Smooth muscle cell of the brain vasculature (primary cell): ENCODE results near the gene CTXND2.
A peak's percentile ranks its signal among the peaks of the same experiment; 100 is the strongest.
"Not testable (repeated sequence)": the region's sequence is repeated elsewhere in the genome, so short reads cannot be mapped to it uniquely, and the experiment has no call there.

ENCODE experiments used
- DNase-seq: peaks from one replicate; pipeline ENCODE4 v3.0.0-alpha.2; 2012; ENCODE audit warnings: low read depth, low spot score

The CTXND2 gene

DNA sequence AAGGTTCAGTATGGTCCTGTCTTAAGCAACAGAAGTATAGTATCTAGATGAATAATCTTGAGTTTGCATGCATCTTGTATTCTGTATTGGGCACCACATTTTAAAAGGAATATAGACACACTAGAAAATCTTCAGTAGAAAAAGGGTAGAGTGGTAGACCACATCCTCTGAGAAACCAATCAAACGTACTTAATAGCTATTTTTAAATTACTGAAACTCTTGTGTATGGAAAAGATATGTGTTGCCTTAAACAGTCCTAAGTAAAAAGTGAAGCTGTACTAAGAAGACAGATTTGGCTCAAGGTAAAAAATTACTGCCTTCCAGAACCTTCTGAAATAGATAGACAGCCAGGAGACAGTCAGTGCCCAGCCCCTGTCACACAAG lies 3.1 kb downstream of the CTXND2 start:
- no peak for DNase-seq

DNA sequence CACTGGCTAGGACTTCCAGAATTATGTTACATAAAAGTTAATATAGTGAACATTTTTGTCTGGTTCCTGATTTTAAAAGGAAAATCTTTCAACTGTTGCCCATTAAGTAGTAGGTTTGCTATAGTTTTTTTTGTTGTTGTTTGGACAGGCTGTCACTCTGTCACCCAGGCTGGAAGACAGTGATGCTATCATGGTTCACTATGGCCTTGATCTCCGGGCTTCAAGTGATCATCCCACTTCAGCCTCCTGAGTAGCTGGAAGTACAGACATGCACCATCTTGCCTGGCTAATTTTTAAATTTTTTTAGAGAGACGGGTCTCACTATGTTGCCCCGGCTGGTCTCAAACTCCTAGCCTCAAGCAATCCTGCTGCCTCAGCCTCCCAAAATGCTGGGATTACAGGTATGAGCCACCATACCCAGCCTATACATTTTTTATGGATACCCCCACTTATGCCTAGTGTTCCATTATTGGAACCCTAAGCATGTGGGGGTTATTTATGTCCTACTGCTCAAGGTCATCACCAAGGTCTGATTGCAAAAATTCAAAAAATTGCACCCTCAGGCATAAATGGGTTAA lies 6.5 kb downstream of the CTXND2 start:
- no peak for DNase-seq

DNA sequence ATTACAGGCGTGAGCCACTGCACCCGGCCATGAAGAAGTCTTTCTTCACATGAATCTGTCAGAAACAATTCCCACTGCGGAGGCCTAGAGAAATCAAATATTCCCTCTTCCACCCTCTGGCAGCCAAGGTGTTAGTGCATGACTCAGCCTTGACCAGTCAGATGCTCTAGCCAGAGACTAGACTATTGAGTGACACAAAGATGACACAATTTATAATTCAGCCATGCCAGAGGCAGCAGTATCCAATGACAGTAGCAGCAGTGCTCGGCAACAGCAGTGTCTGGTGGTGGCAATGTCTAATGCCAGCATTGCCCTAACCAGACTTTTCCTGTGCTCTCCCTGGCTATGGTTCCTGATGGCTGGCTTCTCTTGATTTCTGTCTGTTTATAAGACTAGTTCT lies 8.7 kb downstream of the CTXND2 start:
- no peak for DNase-seq

DNA sequence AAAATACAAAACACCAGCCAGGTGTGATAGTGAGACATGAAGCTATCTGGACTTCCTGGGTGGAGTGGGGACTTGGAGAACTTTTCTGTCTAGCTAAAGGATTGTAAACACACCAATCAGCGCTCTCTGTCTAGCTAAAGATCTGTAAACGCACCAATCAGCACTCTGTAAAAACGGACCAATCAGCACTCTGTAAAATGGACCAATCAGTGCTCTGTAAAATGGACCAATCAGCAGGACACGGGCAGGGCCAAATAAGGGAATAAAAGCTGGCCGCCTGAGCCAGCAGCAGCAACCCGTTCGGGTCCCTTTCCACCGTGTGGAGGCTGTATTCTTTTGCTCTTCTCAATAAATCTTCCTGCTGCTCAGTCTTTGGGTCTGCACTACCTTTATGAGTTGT lies 12.9 kb downstream of the CTXND2 start:
- DNase-seq = not testable (repeated sequence)

DNA sequence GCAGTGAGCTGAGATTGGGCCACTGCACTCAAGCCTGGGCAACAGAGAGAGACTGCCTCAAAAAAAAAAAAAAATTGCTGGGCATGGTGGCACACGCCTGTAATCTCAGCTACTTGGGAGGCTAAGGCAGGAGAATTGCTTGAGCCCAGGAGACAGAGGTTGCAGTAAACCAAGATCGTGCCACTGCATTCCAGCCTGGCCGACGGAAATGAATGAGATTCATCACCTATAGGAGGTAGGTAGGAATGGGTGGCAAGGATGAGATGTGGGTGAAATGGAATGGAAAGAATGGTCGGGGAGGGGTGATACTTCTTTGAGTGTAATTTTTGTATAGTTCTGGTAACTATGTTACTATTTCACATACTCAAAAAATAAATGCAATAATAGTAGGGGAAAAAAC lies 15.4 kb downstream of the CTXND2 start:
- DNase-seq = no peak

DNA sequence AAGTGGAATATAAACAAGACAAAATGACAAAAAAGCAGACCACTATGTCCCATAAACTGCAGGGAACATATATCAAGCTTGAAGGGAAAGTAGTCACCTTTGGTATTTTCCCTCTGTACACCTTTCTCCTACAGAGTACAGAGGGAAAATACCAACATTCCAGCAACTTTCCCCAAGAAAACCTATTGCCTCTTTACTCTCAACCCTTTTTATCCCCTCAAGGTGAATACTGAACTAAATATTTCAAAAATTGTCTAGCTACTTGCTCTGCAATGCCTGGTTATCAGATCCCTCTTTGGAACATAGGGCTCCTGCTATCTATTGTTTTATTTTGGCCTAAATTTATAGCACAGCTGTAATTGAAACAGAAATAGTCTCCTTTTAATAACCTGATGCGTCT lies 15.8 kb downstream of the CTXND2 start:
- no peak for DNase-seq

DNA sequence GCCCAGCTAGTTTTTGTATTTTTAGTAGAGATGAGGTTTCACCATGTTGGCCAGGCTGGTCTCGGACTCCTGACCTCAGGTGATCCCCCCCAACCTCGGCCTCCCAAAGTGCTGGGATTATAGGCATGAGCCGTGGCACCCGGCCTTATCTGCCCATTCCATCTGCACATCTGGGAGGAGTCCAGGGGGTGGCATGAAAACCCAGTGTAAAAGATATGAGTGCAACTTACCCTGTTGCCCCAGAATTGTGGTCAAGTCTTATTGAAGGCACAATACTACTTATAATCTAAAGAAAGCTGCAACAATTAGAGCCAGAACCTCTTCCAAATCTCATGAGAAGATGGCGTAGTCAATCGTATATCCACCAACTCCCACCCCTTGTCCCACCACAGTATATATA lies 18.4 kb downstream of the CTXND2 start:
- DNase-seq = no peak

DNA sequence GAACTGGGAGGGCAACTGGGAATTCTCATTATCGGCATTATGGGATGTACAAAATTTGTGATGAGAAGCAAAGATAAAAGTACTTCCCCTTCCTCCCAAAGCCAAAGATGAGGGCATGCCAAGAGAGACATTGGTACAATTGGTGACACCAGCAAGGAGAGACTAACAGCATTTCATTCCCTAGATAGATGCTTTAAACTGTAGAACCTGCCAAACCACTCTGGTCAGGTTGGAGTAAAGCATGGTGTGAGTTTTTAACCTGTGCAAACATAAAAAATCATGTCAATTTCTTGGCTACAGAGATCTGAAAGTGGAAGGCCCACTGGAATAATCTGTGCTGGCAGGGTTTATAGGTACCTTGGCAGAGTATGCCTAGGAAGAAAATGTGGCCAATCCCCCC lies 19.4 kb downstream of the CTXND2 start:
- no peak for DNase-seq

DNA sequence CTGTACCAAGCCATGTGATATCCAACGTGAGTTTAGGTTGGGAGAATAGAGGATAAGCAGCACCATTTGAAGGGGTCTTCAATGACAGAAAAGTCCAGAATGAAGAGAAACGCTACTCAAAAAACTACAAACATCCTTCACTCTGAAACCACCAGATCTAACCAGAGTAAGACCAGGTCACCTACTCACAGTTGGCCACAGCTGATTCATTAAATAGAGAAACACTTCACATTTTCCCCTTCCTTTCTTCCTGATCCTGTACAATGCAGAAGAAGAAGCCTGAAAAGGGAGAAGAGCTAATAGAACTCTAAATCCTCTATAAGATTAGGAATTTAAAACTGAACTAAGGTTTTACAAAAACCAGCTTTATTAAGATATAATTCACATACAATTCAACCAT lies 19.9 kb downstream of the CTXND2 start:
- DNase-seq = no peak

DNA sequence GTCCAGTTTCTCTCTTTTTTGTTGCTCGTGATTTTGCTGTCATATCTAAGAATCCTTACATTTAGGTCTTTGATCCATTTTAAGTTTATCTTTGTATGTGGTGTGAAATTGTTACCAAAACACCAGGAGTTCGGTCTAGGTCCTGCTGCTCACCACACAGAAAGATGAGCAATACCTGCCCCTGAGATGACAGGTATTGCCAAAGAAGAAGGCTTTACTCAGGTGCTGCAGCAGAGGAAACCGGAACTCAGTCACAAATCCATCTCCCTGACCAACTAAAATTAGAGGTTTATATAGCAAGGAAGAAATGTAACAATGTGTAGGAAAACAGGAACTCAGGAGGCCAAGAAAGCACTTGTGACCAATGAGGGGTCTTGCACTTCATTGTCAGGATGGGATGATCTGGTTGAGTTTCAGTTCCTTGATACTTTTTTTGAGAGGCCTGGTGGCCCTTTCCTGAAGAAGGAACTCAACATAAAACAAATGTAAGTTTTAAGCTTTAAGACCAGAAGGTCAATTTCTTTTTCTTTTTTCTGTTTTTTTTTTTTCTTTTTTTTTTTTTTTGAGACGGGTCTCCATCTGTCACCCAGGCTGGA lies 22.7 kb downstream of the CTXND2 start:
- no peak for DNase-seq

DNA sequence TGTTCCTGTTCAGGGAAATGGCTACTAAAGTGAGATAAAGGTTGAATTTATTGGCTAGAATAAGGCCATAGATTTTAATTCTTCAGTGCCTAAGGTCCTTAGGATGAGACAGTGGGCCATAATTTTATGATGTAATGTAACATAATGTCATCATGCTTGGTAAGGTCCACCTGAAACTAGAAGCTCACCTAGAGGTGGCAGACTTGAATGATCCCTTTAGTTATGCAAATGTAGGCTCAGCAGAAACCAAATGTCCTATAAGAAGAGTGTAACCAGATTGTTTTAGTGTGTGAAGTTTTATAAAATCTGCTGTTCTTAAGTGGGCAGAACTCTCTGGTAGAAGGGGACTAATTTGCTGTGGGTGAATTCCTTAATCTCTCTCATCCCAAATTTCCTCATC lies 25.7 kb downstream of the CTXND2 start:
- no peak for DNase-seq

DNA sequence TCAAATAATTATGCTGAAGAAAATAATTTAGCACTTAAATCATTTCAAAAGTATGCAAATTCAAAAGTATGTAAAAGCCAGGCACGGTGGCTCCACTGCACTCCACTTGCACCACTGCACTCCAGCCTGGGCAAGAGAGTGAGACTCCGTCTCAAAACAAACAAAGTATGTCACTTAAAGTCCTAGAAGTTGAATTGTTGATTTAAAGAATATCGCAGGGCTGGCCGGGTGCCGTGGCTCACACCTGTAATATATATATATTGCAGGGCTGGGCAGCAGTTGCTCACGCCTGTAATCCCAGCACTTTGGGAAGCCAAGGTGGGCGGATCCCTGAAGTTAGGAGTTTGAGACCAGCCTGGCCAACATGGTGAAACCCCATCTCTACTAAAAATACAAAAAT lies 30.5 kb downstream of the CTXND2 start:
- no peak for DNase-seq

DNA sequence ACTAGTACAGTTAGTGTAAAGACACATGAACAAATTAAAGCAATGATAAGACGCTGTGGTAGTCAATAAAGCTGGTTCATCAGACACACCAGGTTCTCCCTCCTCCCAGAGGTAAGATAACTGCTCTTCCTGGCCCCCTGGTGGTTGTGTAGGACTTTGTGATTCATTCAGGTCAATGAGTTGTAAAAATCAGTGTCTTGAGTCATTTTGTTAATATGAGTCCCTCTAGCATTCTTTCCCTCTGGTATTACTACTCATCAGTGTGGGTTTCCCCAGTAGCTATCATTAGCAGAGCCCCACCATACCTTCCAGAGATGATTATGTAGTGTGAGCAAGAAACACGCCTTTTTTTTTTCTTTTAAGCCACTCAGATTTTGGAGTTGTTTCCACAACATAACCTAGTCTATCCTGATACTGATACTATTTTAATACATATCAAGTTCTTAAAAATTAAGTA lies 35.6 kb downstream of the CTXND2 start:
- DNase-seq = peak; percentile 39

DNA sequence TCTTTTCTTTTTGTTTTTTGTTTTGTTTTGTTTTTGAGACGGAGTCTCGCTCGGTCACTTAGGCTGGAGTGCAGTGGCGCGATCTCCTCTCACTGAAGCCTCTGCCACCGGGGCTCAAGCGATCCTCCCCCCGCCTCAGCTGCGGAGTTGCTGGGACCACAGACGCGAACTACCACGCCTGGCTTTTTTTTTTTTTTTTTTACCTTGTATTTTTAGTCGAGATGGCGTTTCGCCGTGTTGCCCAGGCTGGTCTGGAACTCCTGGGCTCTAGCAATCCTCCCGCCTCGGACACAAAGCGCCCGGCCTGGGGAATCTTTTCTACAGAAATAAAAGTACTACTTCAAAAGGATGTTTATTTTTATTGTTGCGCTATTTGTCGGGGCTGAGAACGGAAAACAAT lies 38.1 kb downstream of the CTXND2 start:
- DNase-seq = no peak

DNA sequence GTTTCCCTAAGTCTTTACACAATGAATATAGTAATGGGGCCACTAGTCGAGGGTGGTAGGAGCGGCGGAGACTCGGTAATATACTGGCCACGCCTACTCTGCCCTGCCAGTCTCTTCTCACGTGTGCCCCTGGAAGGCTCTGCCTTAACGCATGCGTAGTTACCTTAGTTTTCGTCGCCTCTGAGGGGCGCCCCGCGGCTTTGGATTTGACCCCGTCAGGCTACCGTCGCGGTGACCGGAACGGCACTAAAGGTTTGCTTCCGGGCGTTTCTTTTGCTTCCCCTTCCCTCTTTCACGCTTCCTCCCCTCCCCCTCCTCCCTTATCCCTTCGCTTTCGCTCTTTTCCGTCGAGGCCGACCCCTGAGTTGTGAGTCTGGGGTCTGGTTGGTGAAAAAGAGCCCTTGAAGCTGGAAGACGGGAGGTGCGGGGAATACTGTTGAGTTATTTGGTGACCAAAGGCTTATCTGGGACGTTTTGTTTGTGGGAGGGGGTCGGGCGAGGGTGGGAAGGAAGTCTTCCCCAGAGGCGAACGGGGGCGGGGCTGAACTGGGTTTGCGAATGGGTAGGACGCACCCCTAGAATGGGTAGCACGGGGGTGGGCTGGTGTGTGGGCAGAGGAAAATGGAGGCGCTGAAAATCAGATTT lies 39.3 kb downstream of the CTXND2 start, which contains the start of gene SETDB1:
Gene SETDB1 (plus strand): TSS at position 267 of the 645 bp plus-strand sequence. CDS start 1,352 bp downstream, outside the sequence.
- peak; percentile 88 for DNase-seq

DNA sequence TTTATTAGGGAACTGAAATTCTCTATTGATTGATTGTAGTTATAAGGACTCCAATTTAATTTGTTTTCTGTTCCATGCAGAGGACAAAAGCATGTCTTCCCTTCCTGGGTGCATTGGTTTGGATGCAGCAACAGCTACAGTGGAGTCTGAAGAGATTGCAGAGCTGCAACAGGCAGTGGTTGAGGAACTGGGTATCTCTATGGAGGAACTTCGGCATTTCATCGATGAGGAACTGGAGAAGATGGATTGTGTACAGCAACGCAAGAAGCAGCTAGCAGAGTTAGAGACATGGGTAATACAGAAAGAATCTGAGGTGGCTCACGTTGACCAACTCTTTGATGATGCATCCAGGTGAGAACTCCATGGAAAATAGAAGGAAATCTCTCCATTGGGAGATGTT lies 40.7 kb downstream of the CTXND2 start:
- no peak for DNase-seq

DNA sequence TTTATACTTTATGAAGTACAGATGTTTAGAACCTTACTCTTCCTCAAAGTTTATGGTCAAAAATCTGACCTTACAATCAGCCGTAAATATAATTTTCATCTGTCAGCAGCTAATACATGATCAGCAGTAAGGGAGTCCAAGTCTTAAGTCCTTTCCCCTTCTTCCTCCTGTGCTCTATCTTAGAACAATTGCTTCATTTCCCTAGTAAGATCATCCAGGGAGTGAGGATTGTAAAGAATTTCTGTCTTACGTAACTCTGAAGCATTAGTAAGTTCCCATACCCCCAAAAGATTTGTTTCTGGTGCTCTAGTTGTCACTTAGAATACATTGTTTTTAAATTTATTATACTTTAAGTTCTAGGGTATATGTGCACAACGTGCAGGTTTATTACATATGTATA lies 41.4 kb downstream of the CTXND2 start:
- DNase-seq = no peak

DNA sequence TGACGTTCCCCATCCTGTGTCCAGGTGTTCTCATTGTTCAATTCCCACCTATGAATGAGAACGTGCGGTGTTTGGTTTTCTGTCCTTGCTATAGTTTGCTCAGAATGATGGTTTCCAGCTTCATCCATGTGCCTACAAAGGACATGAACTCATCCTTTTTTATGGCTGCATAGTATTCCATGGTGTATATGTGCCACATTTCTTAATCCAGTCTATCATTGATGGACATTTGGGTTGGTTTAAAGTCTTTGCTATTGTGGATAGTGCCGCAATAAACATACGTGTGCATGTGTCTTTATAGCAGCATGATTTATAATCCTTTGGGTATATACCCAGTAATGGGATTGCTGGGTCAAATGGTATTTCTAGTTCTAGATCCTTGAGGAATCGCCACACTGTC lies 41.8 kb downstream of the CTXND2 start:
- not testable (repeated sequence) for DNase-seq

DNA sequence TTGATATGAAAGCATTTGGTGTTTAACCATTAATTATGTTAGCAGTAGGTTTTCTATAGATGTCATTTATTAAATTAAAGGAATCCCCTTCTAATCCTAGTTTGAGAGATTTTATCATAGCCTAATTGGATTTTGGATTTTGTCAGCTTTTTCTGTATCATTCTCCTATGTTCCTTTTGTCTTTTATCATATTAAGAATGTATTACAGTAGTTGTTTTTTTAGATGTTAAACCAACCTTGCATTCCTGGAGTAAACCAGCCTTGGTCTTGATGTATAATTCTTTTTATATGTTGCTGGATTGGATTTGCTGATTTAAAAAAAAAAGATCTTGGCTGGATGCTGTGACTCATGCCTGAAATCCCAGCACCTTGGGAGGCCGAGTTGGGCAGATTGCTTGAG lies 44.8 kb downstream of the CTXND2 start:
- no peak for DNase-seq

DNA sequence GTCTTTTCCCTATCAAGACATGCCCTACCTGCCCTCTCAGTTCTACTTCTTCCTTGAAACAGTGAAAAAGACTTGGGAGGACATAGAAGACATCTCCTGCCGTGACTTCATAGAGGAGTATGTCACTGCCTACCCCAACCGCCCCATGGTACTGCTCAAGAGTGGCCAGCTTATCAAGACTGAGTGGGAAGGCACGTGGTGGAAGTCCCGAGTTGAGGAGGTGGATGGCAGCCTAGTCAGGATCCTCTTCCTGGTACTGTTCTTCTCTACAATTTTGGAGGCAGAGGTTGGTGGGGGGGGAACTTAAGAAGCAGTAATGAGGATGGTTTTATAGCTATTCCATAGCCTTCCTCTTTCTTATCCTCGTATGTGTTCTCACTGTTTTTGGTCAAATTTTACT lies 57.9 kb downstream of the CTXND2 start:
- DNase-seq = no peak

DNA sequence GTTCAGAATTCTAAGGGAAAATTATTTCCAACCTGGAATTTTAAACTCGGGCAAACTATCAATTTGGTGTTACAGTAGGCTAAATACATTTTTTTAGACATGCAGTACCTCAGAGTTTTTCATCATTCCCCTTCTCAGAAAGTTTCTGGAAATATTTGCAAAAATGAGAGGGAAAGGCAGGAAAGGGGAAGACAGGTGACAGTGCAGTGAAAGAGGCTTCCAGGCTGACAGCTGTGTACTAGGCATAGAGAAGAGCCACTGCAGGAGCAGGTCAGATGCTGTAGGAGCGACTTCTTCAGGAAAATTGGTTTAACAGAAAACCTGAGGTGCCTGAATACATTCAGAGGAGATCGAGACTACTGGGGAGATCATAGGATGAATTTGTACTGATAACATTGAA lies 67.8 kb downstream of the CTXND2 start:
- no peak for DNase-seq

DNA sequence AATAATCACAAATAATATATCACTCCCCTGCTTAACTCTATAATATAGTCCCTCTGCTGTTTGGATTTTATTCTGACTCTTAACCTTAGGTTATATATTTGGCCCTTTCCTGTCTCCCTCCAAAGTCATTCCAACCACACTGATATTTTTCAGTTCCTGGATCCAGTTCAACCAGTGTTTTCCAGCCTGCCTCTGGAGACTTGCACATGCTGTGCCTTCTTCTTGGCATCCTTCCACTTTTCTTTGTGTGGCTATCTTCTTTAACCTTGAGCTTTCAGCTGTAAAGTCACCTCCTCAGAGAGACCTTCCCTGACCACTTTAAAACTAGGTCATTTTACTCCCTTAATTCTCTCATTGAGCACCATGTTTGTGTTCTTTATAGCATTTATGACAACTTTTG lies 68.3 kb downstream of the CTXND2 start:
- no peak for DNase-seq

DNA sequence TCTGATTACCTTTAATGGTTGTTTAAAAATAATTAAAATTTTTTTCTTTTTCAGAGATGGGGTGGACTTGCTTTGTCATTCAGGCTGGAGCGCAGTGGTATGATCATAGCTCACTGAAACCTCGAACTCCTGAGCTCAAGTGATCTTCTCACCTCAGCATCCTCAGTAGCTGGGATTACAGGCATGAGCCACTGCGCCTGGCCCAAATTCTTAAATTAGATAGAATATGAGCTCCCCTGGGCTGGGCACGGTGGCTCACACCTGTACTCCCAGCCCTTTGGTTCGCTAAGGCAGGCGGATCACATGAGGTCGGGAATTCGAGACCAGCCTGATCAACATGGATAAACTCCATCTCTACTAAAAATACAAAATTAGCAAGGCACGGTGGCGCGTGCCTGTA lies 70.7 kb downstream of the CTXND2 start:
- no peak for DNase-seq
